WTC11 (cell line): ENCODE measurements around the gene PCDHGA8.

Experiments used
- ETV6 ChIP-seq: sonication (generic); formaldehyde crosslinking; IDR thresholded peaks from 2 replicates; pipeline ENCODE4 v1.8.1; 2022; ENCODE audit warnings: mild to moderate bottlenecking, missing genetic modification reagents
- FOXP1 ChIP-seq: sonication (generic); formaldehyde crosslinking; IDR thresholded peaks from 2 replicates; pipeline ENCODE4 v1.8.0; 2022; ENCODE audit warnings: missing genetic modification reagents, mild to moderate bottlenecking, moderate library complexity, borderline replicate concordance
- JUN ChIP-seq: sonication (generic); formaldehyde crosslinking; IDR thresholded peaks from 2 replicates; pipeline ENCODE4 v1.8.0; 2023; ENCODE audit warnings: mild to moderate bottlenecking, missing genetic modification reagents
- KAT7 ChIP-seq: sonication (generic); formaldehyde crosslinking; IDR thresholded peaks from 2 replicates; pipeline ENCODE4 v1.8.1; 2023; ENCODE audit warnings: missing genetic modification reagents, mild to moderate bottlenecking, borderline replicate concordance
- SMAD4 ChIP-seq: sonication (generic); formaldehyde crosslinking; IDR thresholded peaks from 2 replicates; pipeline ENCODE4 v1.8.0; 2022; ENCODE audit warnings: mild to moderate bottlenecking, missing genetic modification reagents
- TP53 ChIP-seq: sonication (generic); formaldehyde crosslinking; IDR thresholded peaks from 2 replicates; pipeline ENCODE4 v1.8.1; 2023; ENCODE audit warnings: mild to moderate bottlenecking, missing genetic modification reagents
- ZNF263 ChIP-seq: sonication (generic); formaldehyde crosslinking; IDR thresholded peaks from 2 replicates; pipeline ENCODE4 v1.8.1; 2022; ENCODE audit warnings: low read depth, mild to moderate bottlenecking, moderate library complexity, missing genetic modification reagents
- TF ChIP-seq, protein P1 (sequence below): sonication (generic); formaldehyde crosslinking; conservative IDR thresholded peaks from 2 replicates; pipeline ENCODE4 v1.8.1; 2022; ENCODE audit warnings: mild to moderate bottlenecking, missing genetic modification reagents

DNA sequence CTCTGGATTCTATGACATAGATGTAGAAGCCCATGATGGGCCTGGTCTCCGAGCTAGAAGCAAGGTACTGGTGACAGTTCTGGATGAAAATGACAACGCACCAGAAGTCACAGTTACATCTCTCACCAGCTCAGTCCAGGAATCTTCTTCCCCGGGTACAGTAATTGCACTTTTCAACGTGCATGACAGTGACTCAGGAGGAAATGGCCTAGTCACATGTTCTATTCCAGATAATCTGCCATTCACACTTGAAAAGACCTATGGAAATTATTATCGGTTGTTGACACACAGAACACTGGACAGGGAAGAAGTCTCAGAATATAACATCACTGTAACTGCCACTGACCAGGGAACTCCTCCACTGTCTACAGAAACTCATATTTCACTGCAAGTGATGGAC is 36.3 kb upstream of the PCDHGA8 start:
- TF ChIP-seq ETV6 (CRISPR knock-in tag) (no peak), ZNF263 (no peak), SMAD4 (CRISPR knock-in tag) (no peak), KAT7 (CRISPR knock-in tag) (no peak), TP53 (CRISPR knock-in tag) (no peak), FOXP1 (CRISPR knock-in tag) (no peak), JUN (no peak)
- TF ChIP-seq, protein P1, sequence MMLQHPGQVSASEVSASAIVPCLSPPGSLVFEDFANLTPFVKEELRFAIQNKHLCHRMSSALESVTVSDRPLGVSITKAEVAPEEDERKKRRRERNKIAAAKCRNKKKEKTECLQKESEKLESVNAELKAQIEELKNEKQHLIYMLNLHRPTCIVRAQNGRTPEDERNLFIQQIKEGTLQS (CRISPR knock-in tag): no peak
